CD4-positive, alpha-beta T cell treated with Interferon alpha-2 for 1 hour (primary cell): ENCODE data around the gene SUPT6H.
A peak's percentile ranks its signal among the peaks of the same experiment; 100 is the strongest.

Experiments used
- DNase-seq, 2 donors: peaks; one replicate each; pipeline ENCODE4 v3.0.0-alpha.2; 2020 to 2022

Gene SUPT6H

GRCh38 chr17:28737770-28738679 is 76.0 kb downstream of the SUPT6H start:
- DNase-seq: peak in 1 of 2 donors; percentile 77

GRCh38 chr17:28738680-28739384 is 76.8 kb downstream of the SUPT6H start:
- peak; percentile 65 to 82 for DNase-seq

GRCh38 chr17:28740406-28741357 is 78.7 kb downstream of the SUPT6H start:
- no peak for DNase-seq

- peak in 1 of 2 donors; percentile 46 for DNase-seq
Measured at GRCh38 chr17:28741358-28742349, 79.6 kb downstream of the SUPT6H start.

GRCh38 chr17:28743243-28744103 is 81.5 kb downstream of the SUPT6H start, which contains the start of gene TRAF4:
TSS of gene TRAF4 (plus strand) at chr17:28744011. CDS start at chr17:28744113, 102 bp downstream.
- DNase-seq: peak; percentile 77 to 82

- peak; percentile 66 to 81 for DNase-seq
Measured at GRCh38 chr17:28744104-28744971, 82.3 kb downstream of the SUPT6H start.

GRCh38 chr17:28744972-28745785 is 83.2 kb downstream of the SUPT6H start:
- DNase-seq: peak; percentile 24 to 51

- no peak for DNase-seq
Measured at GRCh38 chr17:28745786-28746411, 83.9 kb downstream of the SUPT6H start.

- DNase-seq: no peak
Measured at GRCh38 chr17:28746611-28747050, 84.6 kb downstream of the SUPT6H start.

- no peak for DNase-seq
Measured at GRCh38 chr17:28747051-28747691, 85.2 kb downstream of the SUPT6H start.

GRCh38 chr17:28747801-28748750 is 86.1 kb downstream of the SUPT6H start:
- DNase-seq: no peak

- no peak for DNase-seq
Measured at GRCh38 chr17:28748852-28749515, 87.0 kb downstream of the SUPT6H start.

GRCh38 chr17:28749516-28750177 is 87.6 kb downstream of the SUPT6H start:
- no peak for DNase-seq

GRCh38 chr17:28750178-28751047 is 88.4 kb downstream of the SUPT6H start:
- peak; percentile 89 to 92 for DNase-seq
